Renal cortex interstitium (tissue), 11 donors: Measurements from ENCODE around the gene MRPL12. TPM values are rescaled to one million over a fixed set of nuclear protein-coding genes. Genes with fewer than 3 reads are reported as not detected.

Experiments
- DNase-seq, 11 donors: peaks; one replicate each; pipeline ENCODE4 v3.0.0-alpha.2; 2013; ENCODE audit warnings: low read depth in 9 of 11, low spot score in 4 of 11; ENCODE audit errors: extremely low read depth in 1 of 11
- polyA plus RNA-seq, 3 donors: library from polyadenylated mRNA; unstranded; fragments of 120-200 nt; gene quantifications; one replicate each; pipeline ENCODE4 v1.2.1, GENCODE V29; 2013; ENCODE audit not compliant: insufficient read length in 3 of 3

MRPL12 gene
- polyA plus RNA-seq, 3 donors: 40.1 to 60.5 (median 45.7) TPM

DNA sequence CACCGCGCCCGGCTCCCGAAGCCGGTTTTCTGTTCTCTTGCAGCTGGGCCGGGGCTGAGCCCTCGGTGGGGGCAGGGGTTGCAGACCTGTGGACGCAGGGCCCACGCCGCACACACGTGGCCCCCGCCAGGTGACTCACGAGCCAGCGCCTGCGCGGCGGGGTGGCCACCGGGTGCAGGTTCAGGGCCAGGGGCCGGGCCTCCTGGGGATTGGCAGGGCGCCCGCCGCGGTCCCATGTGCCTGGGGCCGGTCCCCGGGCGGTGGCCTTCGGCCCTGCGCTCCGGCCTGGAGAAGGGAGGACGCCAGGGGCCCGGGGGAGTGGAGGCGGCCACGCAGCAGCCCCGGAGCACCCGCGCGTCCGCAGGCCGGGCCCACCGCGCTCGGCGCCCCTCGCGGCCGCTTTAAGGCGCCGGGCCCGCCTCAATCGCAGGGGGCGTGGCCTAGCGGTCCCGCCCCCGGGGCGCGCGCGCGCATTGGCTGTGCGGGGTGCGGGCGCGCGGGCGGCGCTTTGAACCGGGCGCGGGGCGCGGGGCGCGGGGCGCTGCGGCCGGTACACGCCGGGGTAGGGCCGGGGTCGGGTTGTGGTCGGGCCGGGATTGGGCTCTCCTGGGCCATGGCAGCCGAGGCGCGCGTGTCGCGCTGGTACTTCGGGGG lies 8.8 kb downstream of the MRPL12 start, which contains the start of gene SLC25A10:
Gene SLC25A10, plus strand, starts transcription at position 471 of the 654 bp plus-strand sequence. Its CDS starts 143 bp downstream, at position 614.
- peak in 6 of 11 donors; percentile 62 to 73 (median 68) for DNase-seq

GRCh38 chr17:81712468-81713003 lies 9.4 kb downstream of the MRPL12 start:
- DNase-seq: no peak

DNA sequence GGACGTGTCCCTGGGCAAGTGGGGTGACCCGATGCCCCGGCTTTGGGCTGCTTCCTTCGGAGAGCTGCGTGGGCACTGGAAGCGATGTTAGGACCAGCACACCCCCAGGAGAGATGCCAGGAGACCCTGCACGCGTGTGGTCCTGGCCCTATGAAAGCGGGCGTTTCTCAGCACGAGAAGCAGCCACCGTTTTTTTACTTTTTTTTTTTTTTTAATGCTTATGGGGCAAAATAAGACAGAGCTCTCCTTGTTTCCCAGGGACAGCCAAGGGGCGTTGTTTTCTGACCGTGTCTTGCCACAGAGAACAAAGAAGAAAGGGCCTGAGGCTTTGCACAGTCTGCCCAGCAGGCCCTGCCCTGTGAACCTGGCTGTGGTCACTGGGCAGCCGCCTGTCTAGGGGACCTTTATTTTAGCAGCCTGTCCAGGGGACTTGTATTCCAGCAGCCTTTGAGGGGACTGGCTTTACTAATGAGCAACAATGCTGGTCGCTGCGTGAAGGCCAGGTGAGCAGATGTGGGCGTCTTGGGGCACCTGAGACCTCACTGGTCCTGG lies 9.9 kb downstream of the MRPL12 start:
- no peak for DNase-seq

- no peak for DNase-seq
These were observed 10.6 kb downstream of the MRPL12 start for GRCh38 chr17:81713556-81714411.

DNA sequence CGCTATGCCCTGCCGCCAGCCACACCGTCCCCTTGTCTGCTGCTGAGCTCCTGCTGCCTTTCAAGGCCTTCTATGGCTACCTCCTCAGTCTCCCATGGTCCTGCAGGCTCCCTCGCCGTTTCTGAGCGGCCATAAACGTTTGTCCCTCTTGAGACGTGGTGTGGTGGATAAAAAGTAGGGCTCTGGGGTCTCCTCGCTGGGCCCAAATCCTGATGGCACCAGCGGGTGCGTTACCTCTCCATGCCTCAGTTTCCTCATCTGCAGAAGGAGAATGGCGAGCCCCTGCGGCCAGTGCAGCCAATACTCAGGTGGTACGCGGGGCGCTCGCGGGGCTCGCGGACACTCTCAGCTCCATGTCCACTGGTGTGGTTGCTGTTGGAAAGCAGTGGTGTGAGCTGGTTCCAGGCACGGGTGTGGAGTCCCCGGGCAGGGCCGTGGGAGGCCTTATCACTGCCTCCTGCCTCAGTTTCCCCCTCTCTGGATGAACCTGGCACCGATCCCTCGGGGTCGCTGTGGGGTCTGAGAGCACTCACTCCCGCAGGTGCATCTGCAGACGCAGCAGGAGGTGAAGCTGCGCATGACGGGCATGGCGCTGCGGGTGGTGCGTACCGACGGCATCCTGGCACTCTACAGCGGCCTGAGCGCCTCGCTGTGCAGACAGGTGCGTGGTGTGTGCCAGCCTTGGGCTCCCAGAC lies 11.4 kb downstream of the MRPL12 start:
- DNase-seq: no peak

- no peak for DNase-seq
These were observed 12.1 kb downstream of the MRPL12 start for GRCh38 chr17:81715107-81715871.

- DNase-seq: no peak
These were observed 12.9 kb downstream of the MRPL12 start for GRCh38 chr17:81715872-81716673.

- no peak for DNase-seq
These were observed 13.5 kb downstream of the MRPL12 start for GRCh38 chr17:81716674-81716996.

DNA sequence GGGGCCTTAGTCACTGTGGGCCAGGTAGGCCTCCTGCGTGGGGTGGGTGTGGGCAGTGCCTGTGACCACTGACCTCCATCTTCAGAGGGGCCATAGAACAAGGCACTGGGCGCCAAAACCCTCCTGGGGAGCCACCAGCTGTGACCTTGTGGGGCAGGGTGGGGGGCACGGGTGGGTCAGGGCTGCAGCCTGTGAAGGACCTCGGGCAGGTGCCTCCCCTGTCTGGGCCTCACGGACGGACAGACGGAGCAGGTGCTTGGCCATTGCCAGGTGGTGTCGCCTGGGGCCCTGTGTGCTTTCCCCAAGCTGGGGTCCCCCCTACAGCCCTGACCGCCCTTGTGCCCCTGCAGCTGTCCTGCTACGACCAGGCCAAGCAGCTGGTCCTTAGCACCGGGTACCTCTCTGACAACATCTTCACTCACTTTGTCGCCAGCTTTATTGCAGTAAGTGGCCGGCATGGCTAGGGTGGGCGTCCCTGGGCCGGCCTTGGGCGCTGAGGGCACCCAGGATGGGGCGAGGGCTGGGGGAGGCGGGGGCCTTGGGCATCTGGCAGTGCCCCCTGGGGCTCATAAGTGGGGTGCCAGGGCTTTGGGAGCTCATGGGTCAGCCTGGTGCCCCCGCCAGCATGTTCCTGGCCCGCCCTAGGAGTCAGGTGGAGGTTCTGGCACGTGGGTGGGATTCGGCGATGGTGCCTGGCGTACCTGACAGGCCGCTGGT lies 14.0 kb downstream of the MRPL12 start:
- no peak for DNase-seq

GRCh38 chr17:81717766-81718089 lies 14.6 kb downstream of the MRPL12 start:
- DNase-seq: no peak

DNA sequence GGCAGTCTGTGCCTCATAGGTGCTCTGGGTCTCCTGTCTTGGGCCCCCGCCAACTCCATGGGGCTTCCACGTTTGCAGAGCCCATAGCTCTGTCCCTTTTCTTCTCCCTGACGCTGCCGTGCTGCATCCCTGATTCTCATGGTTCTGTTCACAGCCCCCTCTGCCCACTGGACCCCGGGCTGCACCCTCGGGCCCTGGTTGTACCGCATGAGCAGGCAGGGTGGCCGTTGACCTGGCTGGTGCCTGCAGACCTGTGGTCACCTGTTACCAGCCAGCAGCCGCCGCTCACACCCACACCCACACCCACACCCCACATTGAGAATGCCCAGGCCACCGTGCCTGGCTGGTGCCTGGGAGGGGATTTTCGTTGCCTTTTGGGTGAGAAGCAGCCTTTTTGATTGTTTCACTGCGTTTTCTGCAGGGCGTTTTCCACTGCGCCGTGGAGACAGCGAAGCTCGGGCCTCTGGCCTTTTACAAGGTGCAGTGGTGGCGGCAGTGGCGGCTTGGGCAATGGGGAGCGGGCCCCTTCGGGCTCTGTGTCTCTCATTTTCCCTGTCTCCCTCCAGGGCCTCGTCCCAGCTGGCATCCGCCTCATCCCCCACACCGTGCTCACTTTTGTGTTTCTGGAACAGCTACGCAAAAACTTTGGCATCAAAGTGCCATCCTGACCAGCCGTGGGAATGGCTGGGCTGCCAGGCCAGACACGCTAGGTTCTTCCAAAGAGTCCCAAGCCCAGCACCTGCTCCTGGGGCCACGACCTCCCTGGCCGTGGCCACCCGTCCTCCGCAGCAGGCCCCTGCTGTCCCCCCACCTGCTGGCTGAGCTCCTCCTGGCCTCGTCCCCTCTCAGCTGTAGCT lies 16.5 kb downstream of the MRPL12 start:
- no peak for DNase-seq

- no peak for DNase-seq
These were observed 17.3 kb downstream of the MRPL12 start for GRCh38 chr17:81720267-81721071.

DNA sequence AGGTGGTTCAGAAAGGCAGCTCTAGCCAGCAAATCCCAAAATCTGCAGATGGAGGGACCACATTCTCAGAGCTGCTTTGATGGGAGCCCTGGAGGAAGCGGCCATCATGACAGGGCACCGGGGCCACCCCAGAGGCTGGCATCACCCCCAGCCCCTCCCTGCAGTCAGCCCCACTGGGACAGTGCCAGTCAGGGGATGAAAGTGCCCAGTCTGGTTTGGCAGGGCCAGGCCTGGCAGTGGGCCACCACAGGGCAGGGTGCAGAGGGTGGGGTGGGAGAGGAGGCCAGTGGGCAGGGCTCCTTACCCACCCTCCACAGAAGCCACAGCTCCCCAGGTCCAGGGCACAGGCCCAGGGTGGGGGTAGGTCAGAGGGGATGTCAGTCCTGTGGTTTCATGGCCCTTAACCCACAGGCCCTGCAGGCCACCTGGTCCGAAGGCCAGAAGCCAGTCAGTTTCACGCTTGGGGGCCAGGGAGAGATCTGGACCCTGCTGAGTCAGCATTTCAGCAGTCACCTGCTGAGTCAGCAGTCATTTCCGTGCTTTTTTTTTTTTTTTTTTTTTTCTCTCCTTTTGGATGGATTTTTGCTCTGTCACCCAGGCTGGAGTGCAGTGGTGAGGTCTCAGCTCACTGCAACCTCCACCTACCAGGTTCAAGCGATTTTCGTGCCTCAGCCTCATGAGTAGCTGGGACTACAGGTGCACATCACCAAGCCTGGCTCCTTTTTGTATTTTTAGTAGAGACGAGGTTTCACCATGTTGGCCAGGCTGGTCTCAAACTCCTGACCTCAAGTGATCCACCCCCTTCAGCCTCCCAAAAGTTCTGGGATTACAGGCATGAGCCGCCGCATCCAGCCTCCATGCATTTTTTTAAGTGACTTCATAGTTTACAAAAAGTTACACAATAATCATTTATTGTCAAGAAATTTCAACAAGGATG lies 19.3 kb downstream of the MRPL12 start:
- DNase-seq: no peak

DNA sequence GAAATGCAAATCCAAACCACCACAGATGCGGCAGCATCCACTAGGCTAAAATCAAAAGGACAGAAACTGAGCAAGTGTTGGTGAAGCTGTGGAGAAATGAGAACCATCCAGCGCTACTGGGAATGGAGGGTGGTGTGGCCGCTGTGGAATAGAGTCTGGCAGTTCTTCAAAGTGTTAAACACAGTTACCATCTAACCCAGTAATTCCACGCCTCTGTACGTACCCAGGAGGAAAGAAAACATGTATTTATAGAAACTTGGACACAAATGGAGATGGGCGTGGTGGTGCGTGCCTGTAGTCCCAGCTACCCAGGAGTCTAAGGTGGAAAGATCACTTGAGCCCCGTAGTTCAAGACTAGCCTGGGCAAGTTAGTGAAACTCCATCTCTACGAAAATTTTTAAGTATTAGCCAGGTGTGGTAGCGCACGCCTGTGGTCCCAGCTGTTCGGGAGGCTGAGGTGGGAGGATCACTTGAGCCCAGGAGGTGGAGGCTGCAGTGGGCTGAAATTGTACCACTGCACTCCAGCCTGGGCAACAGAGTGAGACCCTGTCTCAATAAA lies 20.6 kb downstream of the MRPL12 start:
- DNase-seq: no peak
